ENCODE data around the gene PIK3CA. TPM values are rescaled to one million over a fixed set of nuclear protein-coding genes. Genes with fewer than 3 reads are reported as not detected.

PIK3CA gene
- total RNA-seq, 4 donors from 2014 or later = 11.6 to 24.3 (median 18.1) TPM

- Histone ChIP-seq H3K27me3 (no peaks in the 10 kb centered on the region), H3K36me3 (no peaks in the 10 kb centered on the region), H3K4me1 (peaks cover 0 to 17% (median 0%) of the 10 kb centered on the region in 4 donors), H3K9me3 (no peaks in the 10 kb centered on the region), H3K27ac (no peak overlapping the region), H3K4me3 (no peak overlapping the region)
- no peak for DNase-seq
- intact Hi-C loops (cut with DNase I; ENCODE audit: low total_unique reads) (no loop called here), in situ Hi-C loops (cut with MboI; ENCODE audit: low pct_ligation_motif_present in 1 of 4, low pct_unique_long_range_greater_than_20kb in 1 of 4, low sequenced_read_pairs in 3 of 4) (no loop called here)
- no peak for TF ChIP-seq EP300 (IDR thresholded peaks at IDR 0.05; ENCODE audit: low read depth)
- TF ChIP-seq POLR2AphosphoS5 (IDR thresholded peaks at IDR 0.05) = no peak
- no peak for TF ChIP-seq CTCF (IDR thresholded peaks at IDR 0.05)
- TF ChIP-seq POLR2A (IDR thresholded peaks at IDR 0.05) = no peak
These were observed 16.7 kb downstream of the PIK3CA start for GRCh38 chr3:179164857-179165256.

- Histone ChIP-seq H3K27me3 (no peaks in the 10 kb centered on the region), H3K9me3 (peaks cover 0 to 5% of the 10 kb centered on the region in 2 donors), H3K4me1 (peaks cover 0 to 17% (median 0%) of the 10 kb centered on the region in 4 donors), H3K27ac (no peak overlapping the region), H3K36me3 (no peaks in the 10 kb centered on the region), H3K4me3 (no peak overlapping the region)
- WGBS, 2 donors (ENCODE audit: low coverage in 1 of 2) = 54 to 60% methylated on average over 2 of the region's 2 CpGs
- TF ChIP-seq EP300 (IDR thresholded peaks at IDR 0.05; ENCODE audit: low read depth) = no peak
- no peak for TF ChIP-seq POLR2A (IDR thresholded peaks at IDR 0.05)
- no peak for TF ChIP-seq POLR2AphosphoS5 (IDR thresholded peaks at IDR 0.05)
- TF ChIP-seq CTCF (IDR thresholded peaks at IDR 0.05) = no peak
- in situ Hi-C loops (cut with MboI; ENCODE audit: low pct_ligation_motif_present in 1 of 4, low pct_unique_long_range_greater_than_20kb in 1 of 4, low sequenced_read_pairs in 3 of 4) = no loop called here
- DNase-seq = no peak
- intact Hi-C loops (cut with DNase I; ENCODE audit: low total_unique reads) = no loop called here
These were observed 18.5 kb downstream of the PIK3CA start for GRCh38 chr3:179166561-179167201.

- TF ChIP-seq EP300 (IDR thresholded peaks at IDR 0.05; ENCODE audit: low read depth) (no peak), POLR2A (IDR thresholded peaks at IDR 0.05) (no peak), CTCF (IDR thresholded peaks at IDR 0.05) (no peak), POLR2AphosphoS5 (IDR thresholded peaks at IDR 0.05) (no peak)
- DNase-seq = no peak
- Histone ChIP-seq H3K4me3 (no peak overlapping the region), H3K27me3 (no peaks in the 10 kb centered on the region), H3K4me1 (peaks cover 0 to 17% (median 0%) of the 10 kb centered on the region in 4 donors), H3K36me3 (no peaks in the 10 kb centered on the region), H3K27ac (no peak overlapping the region), H3K9me3 (peaks cover 0 to 11% of the 10 kb centered on the region in 2 donors)
- 79 to 85% methylated on average over 2 of the region's 2 CpGs for WGBS, 2 donors (ENCODE audit: low coverage in 1 of 2)
- intact Hi-C loops (cut with DNase I; ENCODE audit: low total_unique reads) (no loop called here), in situ Hi-C loops (cut with MboI; ENCODE audit: low pct_ligation_motif_present in 1 of 4, low pct_unique_long_range_greater_than_20kb in 1 of 4, low sequenced_read_pairs in 3 of 4) (no loop called here)
These were observed 20.8 kb downstream of the PIK3CA start for GRCh38 chr3:179168918-179169317.

- H3K27me3 ChIP-seq = no peaks in the 10 kb centered on the region
- H3K4me3 ChIP-seq = no peak overlapping the region
- H3K36me3 ChIP-seq = no peaks in the 10 kb centered on the region
- TF ChIP-seq POLR2AphosphoS5 (IDR thresholded peaks at IDR 0.05) = no peak
- intact Hi-C loops (cut with DNase I; ENCODE audit: low total_unique reads) = no loop called here
- no peak overlapping the region for H3K27ac ChIP-seq
- H3K9me3 ChIP-seq = peaks cover 0 to 11% of the 10 kb centered on the region in 2 donors
- in situ Hi-C loops (cut with MboI; ENCODE audit: low pct_ligation_motif_present in 1 of 4, low pct_unique_long_range_greater_than_20kb in 1 of 4, low sequenced_read_pairs in 3 of 4) = no loop called here
- H3K4me1 ChIP-seq = peaks cover 0 to 24% (median 0%) of the 10 kb centered on the region in 4 donors
- DNase-seq = no peak
These were observed 24.4 kb downstream of the PIK3CA start for GRCh38 chr3:179172546-179172945.

GRCh38 chr3:179174316-179174715 lies 26.2 kb downstream of the PIK3CA start:
- Histone ChIP-seq H3K27me3 (no peaks in the 10 kb centered on the region), H3K4me3 (no peak overlapping the region), H3K36me3 (no peaks in the 10 kb centered on the region), H3K4me1 (peaks cover 0 to 21% (median 3%) of the 10 kb centered on the region in 4 donors), H3K9me3 (peaks cover 0 to 11% of the 10 kb centered on the region in 2 donors), H3K27ac (no peak overlapping the region)
- 96 to 100% methylated on average over 2 to 3 of the region's 3 CpGs for WGBS, 2 donors (ENCODE audit: low coverage in 1 of 2)
- intact Hi-C loops (cut with DNase I; ENCODE audit: low total_unique reads) = no loop called here
- DNase-seq = no peak
- TF ChIP-seq POLR2AphosphoS5 (IDR thresholded peaks at IDR 0.05) (no peak), POLR2A (IDR thresholded peaks at IDR 0.05) (no peak), CTCF (IDR thresholded peaks at IDR 0.05) (no peak), EP300 (IDR thresholded peaks at IDR 0.05; ENCODE audit: low read depth) (no peak)
- in situ Hi-C loops (cut with MboI; ENCODE audit: low pct_ligation_motif_present in 1 of 4, low pct_unique_long_range_greater_than_20kb in 1 of 4, low sequenced_read_pairs in 3 of 4) = no loop called here
